ENCODE data around the gene ACCS. TPM values are rescaled to one million over a fixed set of nuclear protein-coding genes. Genes with fewer than 3 reads are reported as not detected.

The ACCS gene
- total and polyA plus RNA-seq, 9 of the 15 experiments (the other 6 are each of a cell fraction or from before 2014, with no cell fraction given) = 4.2 to 25.9 (median 16.3) TPM

DNA sequence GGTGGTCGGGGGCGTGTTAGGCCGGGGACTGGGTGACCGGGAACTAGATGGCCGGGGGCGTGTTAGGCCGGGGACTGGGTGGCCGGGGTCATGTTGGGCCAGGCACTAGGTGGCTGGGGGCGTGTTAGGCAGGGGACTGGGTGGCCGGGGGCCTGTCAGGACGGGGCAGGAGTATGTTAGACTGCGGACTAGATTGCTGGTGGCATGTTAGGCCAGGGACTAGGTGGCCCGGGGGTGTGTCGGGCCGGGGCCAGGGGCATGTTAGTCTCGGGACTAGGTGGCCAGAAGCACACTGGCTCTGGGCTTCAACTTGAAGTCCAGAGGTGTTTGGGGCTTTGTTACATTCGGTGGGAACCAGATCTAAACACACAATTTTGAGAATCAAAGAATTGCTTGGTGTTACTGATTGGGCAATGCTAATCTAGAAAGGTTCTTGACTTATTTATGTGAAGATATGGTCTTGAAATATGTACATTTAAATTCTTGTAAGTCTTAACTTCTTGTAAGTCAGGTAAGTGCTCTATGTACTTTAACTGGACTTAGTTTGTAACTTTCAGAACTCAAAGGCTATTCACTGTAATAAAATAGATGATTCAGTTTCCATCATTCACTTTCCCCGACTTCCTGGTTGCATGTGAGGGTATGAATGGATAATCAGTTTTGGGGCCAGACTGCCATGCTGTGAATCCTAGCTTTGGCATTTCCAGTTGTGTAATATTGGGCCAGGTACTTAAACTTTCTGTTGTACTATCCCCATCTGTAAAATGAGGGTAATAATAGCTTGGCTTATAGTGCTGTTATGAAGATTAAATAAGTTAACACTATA lies 30.5 kb downstream of the ACCS start:
- no TSS peak for BruUV-seq (replicated peaks)
- Histone ChIP-seq H4K20me1 (replicated peaks; ENCODE audit: control insufficient read depth, insufficient read depth, low read length) (peaks cover 6% of the 10 kb centered on the region; the same call in 1 of the 2 replicates), H3K27ac (ENCODE audit: extremely low read depth, low read depth, low read length) (no peak overlapping the region), H3K9me1 (ENCODE audit: control insufficient read depth, insufficient read depth, low read length) (no peaks in the 10 kb centered on the region), H3K9me3 (replicated peaks; ENCODE audit: control insufficient read depth, insufficient read depth, low read depth, low read length) (no peaks in the 10 kb centered on the region), H3K4me1 (replicated peaks in 1 of 2; ENCODE audit: control insufficient read depth in 2 of 2, insufficient read depth in 2 of 2, low read length in 2 of 2) (peaks cover 11 to 18% of the 10 kb centered on the region in 2 experiments; a peak in 4 of 5 replicates), H3K36me3 (ENCODE audit: control insufficient read depth, insufficient read depth, low read length) (peaks cover 2% of the 10 kb centered on the region; the same call in 1 of the 3 replicates), H3K9ac (ENCODE audit: insufficient read depth in 1 of 2, low read depth in 2 of 2, low read length in 2 of 2) (peak overlapping the region; percentile 74 to 95; a peak in 3 of 4 replicates), H3K79me2 (ENCODE audit: control insufficient read depth, insufficient read depth, low read length) (peaks cover 34% of the 10 kb centered on the region), H3K4me2 (ENCODE audit: insufficient read depth, low read length) (peak overlapping the region; percentile 90), H3K4me3 (peak overlapping the region; percentile 94), H2AFZ (ENCODE audit: low read depth, low read length) (no peak overlapping the region), H3K27me3 (ENCODE audit: control insufficient read depth in 2 of 2, insufficient read depth in 2 of 2, low read length in 2 of 2) (no peaks in the 10 kb centered on the region)
- WGBS (ENCODE audit: insufficient coverage, low coverage, missing lambda C conversion rate) = 19% methylated on average over 9 of the region's 18 CpGs
- ChIA-PET POLR2A (interaction anchor here (0.5 kb wide), 1 partner anchor 62 kb away, joined by 3 read pairs; no protein-coding TSS in a partner anchor), CTCF (ENCODE audit: low intra/inter-chr PET ratio) (interaction anchor here (3.2 kb wide), 1 partner anchor 14 kb away, joined by 13 read pairs; no protein-coding TSS in a partner anchor)
- DNase-seq (ENCODE audit: extremely low read depth in 1 of 4, low spot score in 3 of 4) = peak in 2 of 4 experiments; percentile 10 to 29
- peak; percentile 41 for ATAC-seq
- FAIRE-seq = no peak
- intact Hi-C loops (cut with micrococcal nuclease) = no loop called here
- in situ Hi-C loops (cut with MboI) = no loop called here
- TF ChIP-seq ZFP1 (CRISPR knock-in tag; IDR thresholded peaks at IDR 0.05) = no peak
- no peak for TF ChIP-seq HIVEP1 (CRISPR knock-in tag; IDR thresholded peaks at IDR 0.05)
- TF ChIP-seq, protein P1, sequence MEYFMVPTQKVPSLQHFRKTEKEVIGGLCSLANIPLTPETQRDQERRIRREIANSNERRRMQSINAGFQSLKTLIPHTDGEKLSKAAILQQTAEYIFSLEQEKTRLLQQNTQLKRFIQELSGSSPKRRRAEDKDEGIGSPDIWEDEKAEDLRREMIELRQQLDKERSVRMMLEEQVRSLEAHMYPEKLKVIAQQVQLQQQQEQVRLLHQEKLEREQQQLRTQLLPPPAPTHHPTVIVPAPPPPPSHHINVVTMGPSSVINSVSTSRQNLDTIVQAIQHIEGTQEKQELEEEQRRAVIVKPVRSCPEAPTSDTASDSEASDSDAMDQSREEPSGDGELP (CRISPR knock-in tag; IDR thresholded peaks at IDR 0.05; ENCODE audit: borderline replicate concordance) = 0 out of 2 replicates have a peak, but pooled peaks have one; percentile 1
- TF ChIP-seq POU5F1 (IDR thresholded peaks at IDR 0.05; ENCODE audit: borderline replicate concordance, low read depth, low read length, partially characterized antibody) = no peak
- peak; percentile 59 for TF ChIP-seq CEBPB (tag; IDR thresholded peaks at IDR 0.05)
- 0 out of 4 replicates have a peak, but pooled peaks of 1 of the 2 experiments have one; percentile 31 for TF ChIP-seq HDAC1 (IDR thresholded peaks at IDR 0.05)
- TF ChIP-seq MTA3 (IDR thresholded peaks at IDR 0.05; ENCODE audit: borderline replicate concordance) = no peak
- TF ChIP-seq, protein P2, sequence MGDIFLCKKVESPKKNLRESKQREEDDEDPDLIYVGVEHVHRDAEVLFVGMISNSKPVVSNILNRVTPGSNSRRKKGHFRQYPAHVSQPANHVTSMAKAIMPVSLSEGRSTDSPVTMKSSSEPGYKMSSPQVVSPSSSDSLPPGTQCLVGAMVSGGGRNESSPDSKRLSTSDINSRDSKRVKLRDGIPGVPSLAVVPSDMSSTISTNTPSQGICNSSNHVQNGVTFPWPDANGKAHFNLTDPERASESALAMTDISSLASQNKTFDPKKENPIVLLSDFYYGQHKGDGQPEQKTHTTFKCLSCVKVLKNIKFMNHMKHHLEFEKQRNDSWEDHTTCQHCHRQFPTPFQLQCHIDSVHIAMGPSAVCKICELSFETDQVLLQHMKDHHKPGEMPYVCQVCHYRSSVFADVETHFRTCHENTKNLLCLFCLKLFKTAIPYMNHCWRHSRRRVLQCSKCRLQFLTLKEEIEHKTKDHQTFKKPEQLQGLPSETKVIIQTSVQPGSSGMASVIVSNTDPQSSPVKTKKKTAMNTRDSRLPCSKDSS (IDR thresholded peaks at IDR 0.05; ENCODE audit: low read depth, partially characterized antibody) = no peak
